Kidney (tissue), 14 donors: ENCODE results near the gene MAB21L2. TPM values are rescaled to one million over a fixed set of nuclear protein-coding genes. Genes with fewer than 3 reads are reported as not detected.

Experiments
- DNase-seq, 5 donors: peaks; one replicate each; pipeline ENCODE4 v3.0.0-alpha.2; 2013 to 2020
- FAIRE-seq: peaks from 2 replicates; lab custom pipeline; 2012; peaks lifted over from hg19 to GRCh38; lab: Jason Lieb, UNC
- H3K27ac ChIP-seq, 2 donors: one replicate each; pipeline ENCODE4 v1.7.0; 2013; ENCODE audit warnings: low read depth in 2 of 2, low read length in 2 of 2, inconsistent platforms in 1 of 2
- H3K27me3 ChIP-seq: one replicate; pipeline ENCODE4 v1.7.1; 2013; ENCODE audit warnings: low read length, inconsistent platforms; ENCODE audit not compliant: control insufficient read depth, insufficient read depth
- H3K36me3 ChIP-seq, 3 donors: one replicate each; pipeline versions ENCODE4 v1.7.0 to v1.7.1; 2013; ENCODE audit warnings: low read length in 3 of 3, control low read depth in 1 of 3, inconsistent platforms in 1 of 3; ENCODE audit not compliant: insufficient read depth in 3 of 3, control insufficient read depth in 2 of 3
- H3K4me1 ChIP-seq, 3 donors: one replicate each; pipeline versions ENCODE4 v1.7.0 to v1.7.1; 2013; ENCODE audit warnings: low read length in 3 of 3, inconsistent platforms in 1 of 3, low read depth in 1 of 3; ENCODE audit not compliant: control insufficient read depth in 2 of 3, insufficient read depth in 2 of 3
- H3K4me3 ChIP-seq, 3 donors: one replicate each; pipeline versions ENCODE4 v1.7.0 to v1.8.1; 2013; ENCODE audit warnings: low read length in 3 of 3, control low read depth in 1 of 3, inconsistent platforms in 1 of 3
- H3K9ac ChIP-seq, 3 donors: one replicate each; pipeline versions ENCODE4 v1.7.0 to v1.7.1; 2013; ENCODE audit warnings: low read length in 3 of 3, control low read depth in 1 of 3, inconsistent platforms in 1 of 3
- H3K9me3 ChIP-seq, 3 donors: one replicate each; pipeline versions ENCODE4 v1.7.0 to v1.7.1; 2013; ENCODE audit warnings: low read length in 3 of 3, control low read depth in 1 of 3, inconsistent platforms in 1 of 3; ENCODE audit not compliant: control insufficient read depth in 2 of 3, insufficient read depth in 1 of 3
- intact Hi-C: fragments of 100-400 bp; cut with DNase I; formaldehyde crosslinking; loops from one replicate; pipeline ENCODE4 v1.11.1; 2022
- polyA plus RNA-seq: library from polyadenylated mRNA; stranded (reverse); fragments of 350-450 nt; fragmentation: Illumina TruSeq; extraction: RNeasy Lipid Tissue Mini Kit (QIAGEN cat#74804); gene quantifications from one replicate; pipeline ENCODE4 v1.2.3, GENCODE V29; 2014; ENCODE audit warnings: low read depth, low replicate concordance; ENCODE audit not compliant: insufficient read depth
- total RNA-seq: library from RNA; stranded (reverse); fragmentation: NEBNext Ultra II Directional; extraction: Animal tissue kit (Norgen Biotek cat#: 25700); gene quantifications from one replicate; pipeline ENCODE4 v1.2.1, GENCODE V29; 2021
- TF ChIP-seq, protein P1 (sequence below): IDR thresholded peaks from 3 replicates; pipeline ENCODE4 v1.5.1; 2012; ENCODE audit warnings: mild to moderate bottlenecking, moderate library complexity, borderline replicate concordance; ENCODE audit not compliant: insufficient read depth; ENCODE audit errors: extremely low read depth
- donor health status: control.
- donor health status: control.
- donor health status: control.
- donor health status: control.
- donor health status: control.
- donor health status: DM: yes; HTN: yes; CAD: no.
- donor health status: Normal renal cell carcinoma (clear cell type).

Gene MAB21L2
- total and polyA plus RNA-seq, 2 donors from 2014 or later, result 0.09 TPM; not detected in 1

DNA sequence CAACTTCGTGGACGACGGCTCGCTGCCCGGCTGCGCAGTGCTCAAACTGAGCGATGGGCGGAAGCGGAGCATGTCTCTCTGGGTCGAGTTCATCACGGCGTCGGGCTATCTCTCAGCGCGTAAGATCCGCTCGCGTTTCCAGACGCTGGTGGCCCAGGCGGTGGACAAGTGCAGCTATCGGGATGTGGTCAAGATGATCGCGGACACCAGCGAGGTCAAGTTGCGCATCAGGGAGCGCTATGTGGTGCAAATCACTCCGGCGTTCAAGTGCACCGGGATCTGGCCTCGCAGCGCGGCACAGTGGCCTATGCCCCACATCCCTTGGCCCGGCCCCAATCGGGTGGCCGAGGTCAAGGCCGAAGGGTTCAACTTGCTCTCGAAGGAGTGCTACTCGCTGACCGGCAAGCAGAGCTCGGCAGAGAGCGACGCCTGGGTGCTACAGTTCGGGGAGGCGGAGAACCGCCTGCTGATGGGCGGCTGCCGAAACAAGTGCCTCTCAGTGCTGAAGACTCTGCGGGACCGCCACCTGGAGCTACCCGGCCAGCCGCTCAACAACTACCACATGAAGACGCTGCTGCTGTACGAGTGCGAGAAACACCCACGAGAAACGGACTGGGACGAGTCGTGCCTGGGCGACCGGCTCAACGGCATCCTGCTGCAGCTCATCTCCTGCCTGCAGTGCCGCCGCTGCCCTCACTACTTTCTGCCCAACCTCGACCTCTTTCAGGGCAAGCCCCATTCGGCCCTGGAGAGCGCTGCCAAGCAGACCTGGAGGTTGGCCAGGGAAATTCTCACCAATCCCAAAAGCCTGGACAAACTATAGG lies 1.5 kb downstream of the MAB21L2 start:
- peaks cover 0 to 2% (median 0%) of the 10 kb centered on the region in 3 donors for H3K4me1 ChIP-seq
- no peak overlapping the region for H3K9ac ChIP-seq
- peaks cover 50% of the 10 kb centered on the region for H3K27me3 ChIP-seq
- H3K4me3 ChIP-seq, result peak overlapping the region in 2 of 3 donors; percentile 31 to 41
- no peak overlapping the region for H3K27ac ChIP-seq
- H3K36me3 ChIP-seq, result no peaks in the 10 kb centered on the region
- TF ChIP-seq, protein P1, sequence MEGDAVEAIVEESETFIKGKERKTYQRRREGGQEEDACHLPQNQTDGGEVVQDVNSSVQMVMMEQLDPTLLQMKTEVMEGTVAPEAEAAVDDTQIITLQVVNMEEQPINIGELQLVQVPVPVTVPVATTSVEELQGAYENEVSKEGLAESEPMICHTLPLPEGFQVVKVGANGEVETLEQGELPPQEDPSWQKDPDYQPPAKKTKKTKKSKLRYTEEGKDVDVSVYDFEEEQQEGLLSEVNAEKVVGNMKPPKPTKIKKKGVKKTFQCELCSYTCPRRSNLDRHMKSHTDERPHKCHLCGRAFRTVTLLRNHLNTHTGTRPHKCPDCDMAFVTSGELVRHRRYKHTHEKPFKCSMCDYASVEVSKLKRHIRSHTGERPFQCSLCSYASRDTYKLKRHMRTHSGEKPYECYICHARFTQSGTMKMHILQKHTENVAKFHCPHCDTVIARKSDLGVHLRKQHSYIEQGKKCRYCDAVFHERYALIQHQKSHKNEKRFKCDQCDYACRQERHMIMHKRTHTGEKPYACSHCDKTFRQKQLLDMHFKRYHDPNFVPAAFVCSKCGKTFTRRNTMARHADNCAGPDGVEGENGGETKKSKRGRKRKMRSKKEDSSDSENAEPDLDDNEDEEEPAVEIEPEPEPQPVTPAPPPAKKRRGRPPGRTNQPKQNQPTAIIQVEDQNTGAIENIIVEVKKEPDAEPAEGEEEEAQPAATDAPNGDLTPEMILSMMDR, result no peak
- DNase-seq (peak; percentile 55 to 68 (median 64)), FAIRE-seq (no peak)
- H3K9me3 ChIP-seq, result no peaks in the 10 kb centered on the region
- intact Hi-C loops, result no loop called here

DNA sequence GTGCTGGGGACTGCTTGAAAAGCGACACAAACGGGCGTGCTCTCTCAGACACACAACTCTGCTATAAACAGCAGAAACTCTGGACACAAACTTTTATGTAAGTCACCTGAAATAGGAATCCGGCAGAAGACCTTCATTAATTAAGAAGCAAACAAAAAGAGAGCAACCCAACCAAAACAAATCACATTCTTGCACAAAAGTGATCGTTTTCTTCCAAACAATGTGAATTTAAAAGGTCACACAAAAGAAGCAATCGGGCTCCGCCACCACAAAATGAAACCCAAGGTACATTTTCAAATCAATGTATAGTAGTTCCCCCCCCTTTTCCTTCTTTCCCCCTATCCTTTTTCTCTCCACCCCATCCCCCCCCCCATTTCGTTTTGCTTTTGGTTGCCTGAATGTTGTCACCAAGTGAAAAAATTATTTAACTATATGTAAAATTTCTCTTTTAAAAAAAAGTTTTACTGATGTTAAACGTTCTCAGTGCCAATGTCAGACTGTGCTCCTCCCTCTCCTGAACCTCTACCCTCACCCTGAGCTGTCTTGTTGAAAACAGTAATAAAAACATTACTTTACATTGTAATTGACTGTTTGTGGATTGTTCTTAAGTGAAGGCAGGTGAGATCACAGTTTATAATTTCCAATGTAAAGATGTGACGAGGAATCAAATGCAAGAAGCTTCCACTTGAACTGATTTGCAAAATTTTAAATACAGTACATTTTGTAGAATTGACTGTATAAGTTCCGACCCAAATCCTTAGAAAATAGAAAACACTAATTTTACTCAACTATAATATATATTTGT lies 2.4 kb downstream of the MAB21L2 start:
- TF ChIP-seq, protein P1, result no peak
- H3K9me3 ChIP-seq, result no peaks in the 10 kb centered on the region
- DNase-seq (peak in 1 of 5 donors; percentile 56), FAIRE-seq (no peak)
- H3K9ac ChIP-seq, result no peak overlapping the region
- H3K27ac ChIP-seq, result no peak overlapping the region
- intact Hi-C loops, result no loop called here
- H3K4me1 ChIP-seq, result peaks cover 0 to 2% (median 0%) of the 10 kb centered on the region in 3 donors
- peaks cover 0 to 2% (median 0%) of the 10 kb centered on the region in 3 donors for H3K36me3 ChIP-seq
- no peak overlapping the region for H3K4me3 ChIP-seq
- peaks cover 44% of the 10 kb centered on the region for H3K27me3 ChIP-seq

DNA sequence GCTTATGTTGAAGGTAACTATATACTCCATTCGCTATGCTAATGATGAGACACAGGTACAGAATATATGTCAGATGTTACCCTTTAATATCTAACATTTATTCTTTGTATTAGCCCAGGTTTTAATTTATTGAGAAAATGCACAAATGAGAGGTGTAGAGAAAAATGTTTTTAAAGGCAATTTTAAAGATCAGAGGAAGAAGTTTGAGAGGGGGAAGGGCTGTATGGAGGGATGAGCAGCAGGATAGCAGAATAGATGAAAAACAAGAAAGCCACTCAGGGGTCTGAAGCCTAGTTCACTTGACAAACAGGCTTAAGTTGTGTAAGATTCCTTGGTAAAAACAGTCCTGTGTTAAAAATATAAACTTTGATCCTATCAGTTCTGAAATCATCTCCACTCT lies 3.7 kb downstream of the MAB21L2 start:
- DNase-seq, result peak in 1 of 5 donors; percentile 16
- TF ChIP-seq, protein P1, result no peak
- intact Hi-C loops, result no loop called here
- no peak for FAIRE-seq
- no peak overlapping the region for H3K9ac ChIP-seq
- H3K36me3 ChIP-seq, result peaks cover 0 to 5% (median 2%) of the 10 kb centered on the region in 3 donors
- H3K27ac ChIP-seq, result no peak overlapping the region
- peaks cover 0 to 2% (median 0%) of the 10 kb centered on the region in 3 donors for H3K4me1 ChIP-seq
- no peak overlapping the region for H3K4me3 ChIP-seq
- peaks cover 38% of the 10 kb centered on the region for H3K27me3 ChIP-seq
- no peaks in the 10 kb centered on the region for H3K9me3 ChIP-seq
